Measurements from ENCODE around the gene C1QL3.

DNA sequence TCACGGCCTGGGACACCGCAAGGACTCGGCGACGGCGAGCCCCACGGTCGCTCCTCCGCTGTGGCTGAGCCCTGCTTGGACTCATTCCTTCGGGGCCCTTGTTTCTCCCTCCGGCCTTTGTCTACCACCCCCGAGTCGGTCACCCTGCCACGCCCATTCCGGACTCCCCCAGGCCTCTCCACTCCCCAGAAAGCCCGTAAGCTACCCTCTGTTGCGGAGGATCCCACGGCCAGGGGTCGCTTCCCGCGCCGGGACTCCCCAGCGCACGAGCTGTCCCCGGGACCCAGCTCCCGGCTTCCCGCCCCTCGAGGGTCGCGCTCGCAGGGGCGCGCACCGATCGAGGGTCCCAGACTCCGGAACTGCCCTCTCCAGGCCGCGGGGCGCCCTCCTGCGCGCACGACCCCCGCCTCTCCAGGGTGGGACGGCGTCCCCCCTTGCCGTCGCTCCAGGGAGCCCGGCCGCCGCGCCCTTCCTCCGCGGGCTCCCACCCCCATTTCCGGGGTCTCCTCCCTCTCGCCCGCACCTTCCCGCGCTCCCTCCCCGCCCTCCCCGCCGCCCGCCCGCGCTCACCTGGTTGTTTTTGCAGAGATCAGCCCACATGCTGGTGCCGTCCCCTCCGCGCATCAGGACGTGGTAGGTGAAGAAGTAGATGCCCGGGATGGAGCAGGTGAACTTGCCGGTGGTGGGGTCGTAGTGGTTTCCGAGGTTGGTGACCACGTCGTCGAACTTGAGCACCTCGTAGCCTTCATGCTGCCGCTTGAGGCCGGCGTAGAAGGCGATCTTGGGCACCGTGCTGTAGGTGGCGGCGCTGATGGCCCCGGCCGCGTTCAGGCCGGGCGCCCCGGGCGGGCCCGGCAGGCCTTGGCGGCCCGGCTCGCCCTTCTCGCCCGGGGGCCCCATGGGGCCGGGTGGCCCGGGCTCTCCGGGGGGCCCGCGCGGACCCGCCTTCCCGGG is 1.5 kb downstream of the C1QL3 start:
- TF ChIP-seq, protein P1, sequence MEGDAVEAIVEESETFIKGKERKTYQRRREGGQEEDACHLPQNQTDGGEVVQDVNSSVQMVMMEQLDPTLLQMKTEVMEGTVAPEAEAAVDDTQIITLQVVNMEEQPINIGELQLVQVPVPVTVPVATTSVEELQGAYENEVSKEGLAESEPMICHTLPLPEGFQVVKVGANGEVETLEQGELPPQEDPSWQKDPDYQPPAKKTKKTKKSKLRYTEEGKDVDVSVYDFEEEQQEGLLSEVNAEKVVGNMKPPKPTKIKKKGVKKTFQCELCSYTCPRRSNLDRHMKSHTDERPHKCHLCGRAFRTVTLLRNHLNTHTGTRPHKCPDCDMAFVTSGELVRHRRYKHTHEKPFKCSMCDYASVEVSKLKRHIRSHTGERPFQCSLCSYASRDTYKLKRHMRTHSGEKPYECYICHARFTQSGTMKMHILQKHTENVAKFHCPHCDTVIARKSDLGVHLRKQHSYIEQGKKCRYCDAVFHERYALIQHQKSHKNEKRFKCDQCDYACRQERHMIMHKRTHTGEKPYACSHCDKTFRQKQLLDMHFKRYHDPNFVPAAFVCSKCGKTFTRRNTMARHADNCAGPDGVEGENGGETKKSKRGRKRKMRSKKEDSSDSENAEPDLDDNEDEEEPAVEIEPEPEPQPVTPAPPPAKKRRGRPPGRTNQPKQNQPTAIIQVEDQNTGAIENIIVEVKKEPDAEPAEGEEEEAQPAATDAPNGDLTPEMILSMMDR (conservative IDR thresholded peaks at IDR 0.05; ENCODE audit: low read depth in 2 of 2): no peak
- peak; percentile 8 for TF ChIP-seq EZH2 (IDR thresholded peaks at IDR 0.05; ENCODE audit: low read depth, unreplicated experiment)
- TF ChIP-seq, protein P2, sequence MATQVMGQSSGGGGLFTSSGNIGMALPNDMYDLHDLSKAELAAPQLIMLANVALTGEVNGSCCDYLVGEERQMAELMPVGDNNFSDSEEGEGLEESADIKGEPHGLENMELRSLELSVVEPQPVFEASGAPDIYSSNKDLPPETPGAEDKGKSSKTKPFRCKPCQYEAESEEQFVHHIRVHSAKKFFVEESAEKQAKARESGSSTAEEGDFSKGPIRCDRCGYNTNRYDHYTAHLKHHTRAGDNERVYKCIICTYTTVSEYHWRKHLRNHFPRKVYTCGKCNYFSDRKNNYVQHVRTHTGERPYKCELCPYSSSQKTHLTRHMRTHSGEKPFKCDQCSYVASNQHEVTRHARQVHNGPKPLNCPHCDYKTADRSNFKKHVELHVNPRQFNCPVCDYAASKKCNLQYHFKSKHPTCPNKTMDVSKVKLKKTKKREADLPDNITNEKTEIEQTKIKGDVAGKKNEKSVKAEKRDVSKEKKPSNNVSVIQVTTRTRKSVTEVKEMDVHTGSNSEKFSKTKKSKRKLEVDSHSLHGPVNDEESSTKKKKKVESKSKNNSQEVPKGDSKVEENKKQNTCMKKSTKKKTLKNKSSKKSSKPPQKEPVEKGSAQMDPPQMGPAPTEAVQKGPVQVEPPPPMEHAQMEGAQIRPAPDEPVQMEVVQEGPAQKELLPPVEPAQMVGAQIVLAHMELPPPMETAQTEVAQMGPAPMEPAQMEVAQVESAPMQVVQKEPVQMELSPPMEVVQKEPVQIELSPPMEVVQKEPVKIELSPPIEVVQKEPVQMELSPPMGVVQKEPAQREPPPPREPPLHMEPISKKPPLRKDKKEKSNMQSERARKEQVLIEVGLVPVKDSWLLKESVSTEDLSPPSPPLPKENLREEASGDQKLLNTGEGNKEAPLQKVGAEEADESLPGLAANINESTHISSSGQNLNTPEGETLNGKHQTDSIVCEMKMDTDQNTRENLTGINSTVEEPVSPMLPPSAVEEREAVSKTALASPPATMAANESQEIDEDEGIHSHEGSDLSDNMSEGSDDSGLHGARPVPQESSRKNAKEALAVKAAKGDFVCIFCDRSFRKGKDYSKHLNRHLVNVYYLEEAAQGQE (IDR thresholded peaks at IDR 0.05; ENCODE audit: unreplicated experiment): no peak
- TF ChIP-seq POLR2AphosphoS5 (IDR thresholded peaks at IDR 0.05; ENCODE audit: low read depth): no peak
- no peak for TF ChIP-seq EZH2phosphoT487 (IDR thresholded peaks at IDR 0.05; ENCODE audit: unreplicated experiment)
- no peak for TF ChIP-seq CREB1 (CRISPR knock-in tag; IDR thresholded peaks at IDR 0.05; ENCODE audit: low read depth)
- TF ChIP-seq JUNB (IDR thresholded peaks at IDR 0.05; ENCODE audit: unreplicated experiment): no peak
